SIG-M5 treated with dmso at 0.1 percent for 504 hours (cell line): ENCODE data around the gene RNF145.
"Not testable (repeated sequence)": the region's sequence is repeated elsewhere in the genome, so short reads cannot be mapped to it uniquely, and the experiment has no call there.

Experiments used
- DNase-seq: peaks from one replicate; lab custom pipeline; 2025; ENCODE audit not compliant: unreplicated experiment; lab: John Stamatoyannopoulos, UW

RNF145 gene

GRCh38 chr5:159209438-159210209 is at the start of gene RNF145:
TSS of gene RNF145 (minus strand) at chr5:159209553. CDS start at chr5:159203617, 5,936 bp downstream.
- peak; percentile 61 for DNase-seq

DNA sequence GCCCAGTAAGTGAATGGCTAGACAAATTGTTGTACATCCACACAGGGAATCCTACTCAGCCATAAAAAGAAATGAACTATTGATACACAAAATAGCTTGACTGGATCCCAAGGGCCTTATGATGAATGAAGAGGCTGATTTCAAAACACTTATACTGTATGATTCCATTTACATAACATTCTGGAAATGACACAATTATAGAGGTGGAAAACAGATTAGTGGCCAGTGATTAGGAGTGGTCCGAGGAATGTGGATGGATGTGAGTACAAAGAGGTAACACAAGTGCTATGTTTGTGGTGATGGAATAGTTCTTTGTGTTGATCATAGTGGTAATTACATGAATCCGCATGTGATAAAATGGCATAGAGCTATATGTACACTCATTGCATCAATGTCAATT is 49.0 kb upstream of the RNF145 start:
- DNase-seq = no peak

GRCh38 chr5:159257629-159258283 is 48.4 kb upstream of the RNF145 start:
- no peak for DNase-seq

- DNase-seq = no peak
Measured at GRCh38 chr5:159257007-159257406, 47.7 kb upstream of the RNF145 start.

DNA sequence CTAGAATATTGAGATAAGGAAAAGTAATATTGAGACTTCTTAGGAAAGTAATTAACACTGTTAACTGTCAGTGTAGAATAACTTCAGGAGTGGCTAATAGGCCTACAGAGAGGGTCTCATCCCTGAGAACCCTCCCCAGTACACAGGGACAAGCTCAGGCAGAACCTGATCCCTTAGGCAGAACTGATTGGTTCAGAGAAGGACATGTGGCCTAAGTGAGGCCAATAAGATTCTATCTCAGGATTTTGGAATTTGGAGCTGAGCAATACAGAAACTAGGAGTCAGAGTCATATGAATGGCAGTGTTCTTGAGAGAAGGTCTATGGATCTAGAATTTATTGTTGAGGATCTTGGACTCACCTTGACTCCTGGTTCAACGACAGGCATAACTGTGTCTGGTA is 42.8 kb upstream of the RNF145 start:
- DNase-seq = no peak

- DNase-seq = no peak
Measured at GRCh38 chr5:159249158-159249557, 39.8 kb upstream of the RNF145 start.

- no peak for DNase-seq
Measured at GRCh38 chr5:159244890-159245289, 35.5 kb upstream of the RNF145 start.

DNA sequence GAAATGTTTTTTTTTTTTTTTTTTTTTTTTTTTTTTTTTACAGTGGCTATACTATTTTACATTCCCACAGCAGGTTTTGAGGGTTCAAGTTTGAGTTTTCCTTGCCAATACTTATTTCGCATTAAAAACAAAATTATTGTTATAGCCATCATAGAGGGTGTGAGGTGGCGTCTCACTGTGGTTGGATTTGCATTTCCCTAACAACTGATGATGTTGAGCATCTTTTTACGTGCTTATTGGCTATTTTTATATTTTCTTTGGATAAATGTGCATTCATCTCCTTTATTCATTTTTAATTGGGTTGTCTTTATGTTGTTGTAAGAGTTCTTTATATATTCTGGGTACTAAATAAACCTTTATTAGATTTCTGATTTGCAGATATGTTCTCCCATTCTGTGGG is 34.8 kb upstream of the RNF145 start:
- no peak for DNase-seq

- DNase-seq = no peak
Measured at GRCh38 chr5:159243385-159243784, 34.0 kb upstream of the RNF145 start.

- no peak for DNase-seq
Measured at GRCh38 chr5:159242656-159243055, 33.3 kb upstream of the RNF145 start.

GRCh38 chr5:159241946-159242552 is 32.7 kb upstream of the RNF145 start:
- DNase-seq = peak; percentile 26

DNA sequence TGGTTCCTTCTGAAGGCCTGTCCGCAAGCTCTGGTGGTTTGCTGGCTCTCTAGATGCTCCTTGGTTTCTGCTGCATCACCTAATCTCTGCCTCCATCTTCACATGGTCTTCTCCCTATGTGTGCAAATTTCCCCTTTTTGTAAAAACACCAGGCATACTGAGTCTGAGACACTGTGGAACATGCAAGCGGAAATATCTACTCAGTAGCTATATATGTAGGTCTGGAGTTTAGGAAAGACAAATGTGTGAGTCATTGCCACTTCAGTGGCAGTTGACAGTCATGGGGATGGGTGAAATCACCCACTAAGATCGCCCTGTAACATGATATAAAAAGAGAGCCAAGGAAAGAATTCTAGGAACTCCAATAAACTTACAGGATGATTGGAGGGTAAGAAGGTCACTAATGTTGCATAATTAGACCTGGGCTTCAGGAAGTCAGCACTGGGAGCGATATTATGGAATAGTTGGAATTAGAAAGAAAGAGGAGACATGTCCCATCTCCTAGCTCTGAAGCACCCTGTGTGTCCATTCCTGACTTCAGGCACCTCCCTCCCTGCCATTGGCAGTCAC is 31.0 kb upstream of the RNF145 start:
- DNase-seq = peak; percentile 86

GRCh38 chr5:159235871-159236520 is 26.6 kb upstream of the RNF145 start:
- DNase-seq = not testable (repeated sequence)

GRCh38 chr5:159231167-159231566 is 21.8 kb upstream of the RNF145 start:
- no peak for DNase-seq

GRCh38 chr5:159230657-159231056 is 21.3 kb upstream of the RNF145 start:
- no peak for DNase-seq

- DNase-seq = not testable (repeated sequence)
Measured at GRCh38 chr5:159228097-159228496, 18.7 kb upstream of the RNF145 start.

GRCh38 chr5:159227452-159227851 is 18.1 kb upstream of the RNF145 start:
- DNase-seq = no peak

GRCh38 chr5:159226451-159226850 is 17.1 kb upstream of the RNF145 start:
- DNase-seq = no peak

DNA sequence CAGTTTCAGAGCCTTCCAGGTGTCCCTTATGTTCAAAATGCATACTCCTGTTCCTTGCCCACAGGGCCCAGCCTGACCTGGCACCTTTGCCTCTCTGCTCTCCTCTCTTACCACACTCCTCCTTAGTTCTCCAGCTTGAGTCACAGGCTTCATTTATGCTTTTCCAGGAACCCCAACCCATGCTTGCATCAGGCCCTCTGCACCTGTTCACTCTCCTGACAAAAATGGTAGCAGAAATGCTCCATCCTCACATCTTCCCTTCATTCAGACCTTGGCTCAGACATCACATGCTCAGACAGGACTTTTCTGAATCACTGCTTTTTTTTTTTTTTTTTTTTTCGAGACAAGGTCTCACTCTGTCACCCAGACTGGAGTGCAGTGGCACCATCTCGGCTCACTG is 15.1 kb upstream of the RNF145 start:
- DNase-seq = no peak

DNA sequence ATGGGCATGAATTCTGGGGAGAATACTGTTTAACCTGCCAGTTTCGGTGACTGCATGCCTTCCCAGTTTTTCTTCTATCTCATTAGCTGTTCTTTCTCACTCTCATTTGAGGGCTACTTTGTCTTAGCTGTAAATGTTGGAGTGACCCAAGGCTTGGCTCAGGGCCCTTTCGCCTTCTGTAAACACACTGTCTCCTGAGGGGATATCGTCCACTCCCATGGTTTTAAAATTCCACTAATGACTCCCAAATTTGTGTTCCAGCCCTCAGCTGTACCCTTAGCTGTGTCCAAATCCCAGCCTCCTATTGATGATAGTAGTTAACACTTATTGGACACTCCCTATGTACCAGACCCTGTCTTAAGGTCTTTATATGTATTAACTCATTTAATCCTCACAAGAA is 14.1 kb upstream of the RNF145 start:
- DNase-seq = no peak

- no peak for DNase-seq
Measured at GRCh38 chr5:159220206-159220605, 10.9 kb upstream of the RNF145 start.
